Urothelium cell line (cell line): ENCODE measurements around the gene CIRBP.
A peak's percentile ranks its signal among the peaks of the same experiment; 100 is the strongest.

Experiments
- DNase-seq: peaks from one replicate; pipeline ENCODE4 v3.0.0; 2011; ENCODE audit warnings: low spot score, mixed read lengths
- FAIRE-seq: peaks from 2 replicates; lab custom pipeline; 2011; peaks lifted over from hg19 to GRCh38; lab: Jason Lieb, UNC

CIRBP gene

DNA sequence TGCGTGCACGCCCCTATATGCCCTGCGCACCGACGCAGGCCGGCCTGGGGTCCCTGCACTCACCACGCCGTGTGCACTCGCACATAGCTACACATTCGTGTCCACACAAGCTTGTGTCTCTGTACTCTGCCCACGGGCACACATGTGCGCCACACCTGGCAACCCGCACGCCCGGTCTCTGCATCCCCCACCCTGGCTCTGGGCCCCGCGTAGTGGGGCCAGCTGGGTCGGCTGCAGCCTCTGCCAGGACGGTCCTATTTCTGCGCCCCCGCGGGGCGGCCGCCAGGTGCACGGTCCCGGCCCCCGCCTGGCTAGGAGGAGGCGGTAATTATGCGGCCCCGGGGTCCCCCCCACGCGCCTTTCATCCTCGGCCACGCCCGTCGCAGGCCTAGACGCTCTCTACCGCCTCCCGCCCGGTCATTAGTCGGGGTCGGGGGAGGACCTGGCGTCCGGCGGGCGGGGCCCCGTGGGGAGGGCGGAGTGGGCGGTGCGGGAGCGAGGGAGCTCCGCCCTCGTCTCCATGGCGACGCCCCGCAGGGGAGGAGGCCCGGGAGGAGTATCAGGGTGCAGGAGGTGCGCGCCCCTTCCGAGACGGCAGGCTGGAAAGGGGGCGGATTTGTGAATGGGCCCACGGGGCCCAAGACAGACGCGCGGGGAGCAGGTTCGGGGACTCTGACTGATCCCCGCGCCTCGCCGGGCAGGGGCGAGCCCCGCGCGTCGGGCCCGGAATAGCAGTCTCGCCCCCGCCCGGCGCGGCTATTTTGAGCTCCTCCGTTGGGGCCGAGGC is 2.8 kb upstream of the CIRBP start:
- DNase-seq (peak; percentile 81), FAIRE-seq (no peak)

- FAIRE-seq, result no peak
- DNase-seq, result peak; percentile 54
Observed at GRCh38 chr19:1266916-1267476, 2.1 kb upstream of the CIRBP start.

GRCh38 chr19:1267477-1268225 is 1.5 kb upstream of the CIRBP start:
- FAIRE-seq (no peak), DNase-seq (no peak)

DNA sequence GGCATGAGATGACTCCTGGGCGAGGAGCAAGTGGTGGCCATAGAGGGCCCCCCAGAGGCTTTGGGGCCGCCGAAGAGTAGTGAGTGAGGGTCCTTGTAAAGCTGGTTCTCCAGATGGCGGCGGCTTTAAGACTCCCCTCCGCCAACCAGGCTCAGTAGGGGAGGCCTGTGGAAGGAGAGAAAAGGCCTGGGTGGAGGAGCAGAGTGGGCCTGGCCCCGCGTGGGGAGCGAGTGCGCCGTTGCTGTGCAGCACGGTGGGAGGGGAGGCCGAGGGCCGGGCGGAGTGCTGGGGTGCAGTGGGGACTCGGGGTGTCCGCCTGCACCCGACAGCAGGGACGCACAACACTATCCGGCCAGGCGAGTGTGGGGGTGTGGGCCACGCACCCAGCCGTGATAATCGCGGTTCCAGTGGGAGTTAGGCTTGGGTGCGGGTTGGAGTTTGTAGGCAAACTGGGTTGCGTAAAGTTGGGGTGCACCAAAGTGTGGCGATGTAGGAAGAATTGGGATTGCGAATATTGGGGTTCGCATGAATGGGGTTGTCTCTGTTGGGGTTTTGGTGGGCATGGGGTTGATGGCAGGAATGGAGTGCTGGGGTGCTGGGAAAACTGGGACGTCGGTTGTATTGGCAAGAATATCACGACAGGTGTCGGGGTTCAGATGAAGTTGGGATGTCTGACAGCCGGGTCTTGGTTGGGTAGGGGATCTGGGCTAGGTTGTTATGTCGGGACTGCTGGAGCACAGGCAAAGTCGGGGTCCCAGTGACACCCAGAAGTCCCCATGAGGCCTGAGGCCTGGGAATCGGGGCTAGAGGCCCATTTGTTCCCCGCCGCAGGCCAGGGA is 687 bp upstream of the CIRBP start:
- no peak for FAIRE-seq
- no peak for DNase-seq

DNA sequence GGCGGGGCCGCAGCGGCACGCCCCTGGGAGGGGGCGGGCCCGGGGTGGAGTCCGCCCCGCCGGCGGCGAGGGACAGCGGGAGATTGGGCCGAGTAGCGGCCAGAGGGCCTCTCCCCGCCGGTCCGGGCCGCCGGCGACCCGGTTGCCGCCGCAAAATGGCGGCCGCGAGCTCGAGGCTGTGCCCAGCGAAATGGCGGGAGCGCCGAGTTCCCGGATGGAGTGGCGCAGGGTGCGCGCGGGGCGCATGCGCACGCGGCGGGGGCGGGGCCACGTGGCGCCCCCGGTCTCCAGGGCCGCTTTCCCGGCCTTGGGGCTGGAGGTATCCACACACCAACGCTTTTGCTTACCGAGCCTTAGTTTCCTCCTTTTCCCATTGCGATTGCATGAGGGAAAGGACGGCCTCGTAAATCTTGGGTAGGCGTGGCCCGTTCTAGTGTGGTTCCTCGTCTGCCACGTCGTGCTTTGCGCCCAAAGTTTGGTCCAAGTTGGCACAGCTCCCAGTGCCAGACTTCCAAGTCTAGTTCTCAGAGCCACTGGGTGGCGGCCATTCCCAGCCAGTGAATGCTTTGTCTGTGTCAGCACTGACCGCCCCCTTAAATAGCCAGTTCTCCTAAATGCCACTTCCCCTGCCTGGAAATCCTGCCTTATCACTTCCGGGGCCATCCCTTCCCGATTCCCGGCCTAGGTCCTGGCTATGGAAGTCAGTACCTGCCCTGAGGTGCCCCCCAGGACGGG is 513 bp downstream of the CIRBP start:
- no peak for FAIRE-seq

DNA sequence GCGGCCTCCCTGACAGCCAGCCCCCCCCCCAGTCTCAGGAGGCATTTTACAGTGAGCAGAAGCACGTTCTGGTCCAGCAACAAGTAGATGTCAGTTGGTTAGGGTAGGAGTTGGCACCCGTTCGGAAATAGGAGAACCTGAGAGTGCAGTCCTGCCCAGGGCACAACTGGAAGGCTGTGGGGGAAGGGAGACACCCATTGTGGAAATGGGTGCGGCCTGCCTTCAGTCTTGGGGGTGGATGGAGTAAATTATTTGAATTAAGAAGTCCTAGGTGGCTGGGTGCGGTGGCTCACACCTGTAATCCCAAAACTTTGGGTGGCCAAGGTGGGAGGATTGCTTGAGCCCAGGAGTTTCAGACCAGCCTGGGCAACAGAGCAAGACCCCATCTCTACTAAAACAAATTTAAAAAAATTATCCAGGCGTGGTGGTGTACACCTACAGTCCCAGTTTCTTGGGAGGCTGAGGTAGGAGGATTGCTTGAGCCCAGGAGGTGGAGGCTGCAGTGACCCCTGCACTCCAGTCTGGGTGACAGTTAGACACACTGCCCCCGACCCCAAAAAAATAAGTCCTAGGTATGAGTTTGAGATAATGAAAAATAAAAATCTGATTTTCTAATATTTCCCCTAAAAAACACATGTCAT is 1.2 kb downstream of the CIRBP start:
- FAIRE-seq, result no peak
- DNase-seq, result no peak

More for the DNA sequence above, 513 bp downstream of the CIRBP start:
- DNase-seq, result peak; percentile 83

DNA sequence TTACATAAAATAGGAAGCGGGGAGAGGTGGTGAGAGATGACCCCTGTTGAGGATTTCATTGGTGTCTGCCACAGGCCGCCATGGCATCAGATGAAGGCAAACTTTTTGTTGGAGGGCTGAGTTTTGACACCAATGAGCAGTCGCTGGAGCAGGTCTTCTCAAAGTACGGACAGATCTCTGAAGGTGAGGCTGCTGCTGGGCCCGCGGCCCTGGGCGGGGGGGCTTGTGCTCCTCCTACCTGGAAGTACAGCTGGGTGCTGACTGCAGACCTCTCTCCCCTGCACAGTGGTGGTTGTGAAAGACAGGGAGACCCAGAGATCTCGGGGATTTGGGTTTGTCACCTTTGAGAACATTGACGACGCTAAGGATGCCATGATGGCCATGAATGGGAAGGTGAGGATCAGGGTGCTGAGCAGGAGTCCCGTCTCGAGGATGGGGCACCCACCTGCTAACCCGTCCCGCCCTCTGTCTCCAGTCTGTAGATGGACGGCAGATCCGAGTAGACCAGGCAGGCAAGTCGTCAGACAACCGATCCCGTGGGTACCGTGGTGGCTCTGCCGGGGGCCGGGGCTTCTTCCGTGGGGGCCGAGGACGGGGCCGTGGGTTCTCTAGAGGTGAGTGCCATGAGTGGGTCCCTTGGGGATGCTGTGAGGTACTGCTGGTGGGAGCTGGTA is 1.9 kb downstream of the CIRBP start:
- no peak for FAIRE-seq
- DNase-seq, result no peak

- no peak for FAIRE-seq
- no peak for DNase-seq
Observed at GRCh38 chr19:1271528-1272422, 2.6 kb downstream of the CIRBP start.

DNA sequence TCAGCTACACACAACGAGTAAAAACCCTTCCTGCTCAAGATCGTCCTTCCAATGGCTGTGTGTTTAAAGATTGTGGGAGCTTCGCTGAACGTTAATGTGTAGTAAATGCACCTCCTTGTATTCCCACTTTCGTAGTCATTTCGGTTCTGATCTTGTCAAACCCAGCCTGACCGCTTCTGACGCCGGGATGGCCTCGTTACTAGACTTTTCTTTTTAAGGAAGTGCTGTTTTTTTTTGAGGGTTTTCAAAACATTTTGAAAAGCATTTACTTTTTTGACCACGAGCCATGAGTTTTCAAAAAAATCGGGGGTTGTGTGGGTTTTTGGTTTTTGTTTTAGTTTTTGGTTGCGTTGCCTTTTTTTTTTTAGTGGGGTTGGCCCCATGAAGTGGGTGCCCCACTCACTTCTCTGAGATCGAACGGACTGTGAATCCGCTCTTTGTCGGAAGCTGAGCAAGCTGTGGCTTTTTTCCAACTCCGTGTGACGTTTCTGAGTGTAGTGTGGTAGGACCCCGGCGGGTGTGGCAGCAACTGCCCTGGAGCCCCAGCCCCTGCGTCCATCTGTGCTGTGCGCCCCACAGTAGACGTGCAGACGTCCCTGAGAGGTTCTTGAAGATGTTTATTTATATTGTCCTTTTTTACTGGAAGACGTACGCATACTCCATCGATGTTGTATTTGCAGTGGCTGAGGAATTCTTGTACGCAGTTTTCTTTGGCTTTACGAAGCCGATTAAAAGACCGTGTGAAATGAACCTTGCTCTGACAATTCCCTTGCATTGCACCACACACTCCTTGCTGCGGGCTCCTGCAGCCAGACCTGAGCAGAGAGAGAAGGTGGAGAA is 3.5 kb downstream of the CIRBP start:
- DNase-seq (no peak), FAIRE-seq (no peak)

GRCh38 chr19:1273263-1274041 is 4.3 kb downstream of the CIRBP start:
- DNase-seq (no peak), FAIRE-seq (no peak)

DNA sequence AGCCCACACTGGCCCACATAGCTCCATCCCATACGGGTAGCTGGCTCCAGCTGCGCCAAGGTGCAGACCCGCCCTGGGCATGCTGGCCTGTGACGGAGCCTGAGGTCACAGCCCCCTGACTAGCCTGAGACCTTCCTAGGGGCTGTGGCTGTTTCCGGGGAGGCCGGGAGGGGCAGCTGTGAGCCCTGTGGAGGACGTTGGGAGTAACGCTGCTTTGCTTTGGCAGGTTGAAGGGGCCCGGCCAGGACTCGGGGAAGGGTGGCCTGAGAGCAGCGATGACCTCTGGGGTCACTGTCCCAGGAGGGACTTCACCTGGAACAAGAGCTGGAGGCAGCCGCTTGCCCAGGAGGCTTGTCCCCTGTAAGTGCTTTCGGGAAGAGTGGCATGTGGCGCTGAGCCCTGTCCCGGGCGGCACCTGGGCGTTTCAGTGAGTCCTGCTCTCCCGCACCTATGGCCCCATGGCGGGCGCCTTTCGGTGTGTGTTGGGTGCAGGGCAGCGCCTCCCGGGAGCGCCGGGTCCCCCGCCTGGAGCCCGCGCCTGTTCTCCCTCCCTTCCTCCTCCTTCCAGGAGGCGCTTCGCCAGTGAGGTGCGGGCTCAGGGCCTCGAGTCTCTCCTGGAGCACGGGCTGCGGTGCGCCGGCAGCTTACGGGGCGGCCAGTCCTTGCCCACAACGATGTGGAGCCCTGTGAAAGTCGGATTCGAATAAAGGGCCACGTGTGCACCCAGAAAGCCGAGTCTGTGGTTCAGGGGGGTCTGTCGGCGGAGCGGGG is 5.1 kb downstream of the CIRBP start:
- no peak for DNase-seq
- FAIRE-seq, result no peak

- no peak for FAIRE-seq
Observed at GRCh38 chr19:1274852-1275259, 5.7 kb downstream of the CIRBP start.

DNA sequence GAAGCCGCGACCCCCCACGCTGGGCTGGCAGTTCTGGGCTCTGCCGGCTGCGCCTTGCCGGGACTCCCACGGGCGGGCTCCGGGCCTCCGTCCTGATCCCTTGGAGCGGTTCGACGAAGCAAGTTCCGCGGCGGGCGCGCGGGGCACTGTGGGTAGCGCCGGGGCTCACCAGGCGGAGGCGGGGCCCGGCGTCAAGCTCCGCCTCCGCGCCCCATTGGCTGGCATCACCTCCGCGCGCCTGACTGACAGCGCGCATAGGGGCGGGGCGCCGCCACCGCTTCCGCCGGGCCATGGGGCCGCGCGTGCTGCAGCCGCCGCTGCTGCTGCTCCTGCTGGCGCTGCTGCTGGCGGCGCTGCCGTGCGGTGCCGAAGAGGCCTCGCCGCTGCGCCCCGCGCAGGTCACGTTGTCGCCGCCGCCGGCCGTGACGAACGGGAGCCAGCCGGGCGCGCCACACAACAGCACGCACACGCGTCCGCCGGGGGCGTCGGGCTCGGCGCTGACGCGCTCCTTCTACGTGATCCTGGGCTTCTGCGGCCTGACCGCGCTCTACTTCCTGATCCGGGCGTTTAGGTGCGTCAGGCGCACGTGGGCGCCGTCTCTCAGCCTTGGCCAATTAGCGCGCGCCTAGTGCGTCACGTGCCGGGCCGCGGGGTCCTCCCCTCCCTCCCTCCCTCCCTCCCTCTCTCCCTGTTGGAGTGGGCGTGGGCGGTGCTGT is 6.3 kb downstream of the CIRBP start, which contains the start of gene FAM174C:
Gene FAM174C (plus strand): TSS at position 271 of the 716 bp plus-strand sequence. CDS start 20 bp downstream, at position 291.
- DNase-seq, result peak; percentile 73
- FAIRE-seq, result no peak

More at GRCh38 chr19:1274852-1275259, 5.7 kb downstream of the CIRBP start:
- no peak for DNase-seq

DNA sequence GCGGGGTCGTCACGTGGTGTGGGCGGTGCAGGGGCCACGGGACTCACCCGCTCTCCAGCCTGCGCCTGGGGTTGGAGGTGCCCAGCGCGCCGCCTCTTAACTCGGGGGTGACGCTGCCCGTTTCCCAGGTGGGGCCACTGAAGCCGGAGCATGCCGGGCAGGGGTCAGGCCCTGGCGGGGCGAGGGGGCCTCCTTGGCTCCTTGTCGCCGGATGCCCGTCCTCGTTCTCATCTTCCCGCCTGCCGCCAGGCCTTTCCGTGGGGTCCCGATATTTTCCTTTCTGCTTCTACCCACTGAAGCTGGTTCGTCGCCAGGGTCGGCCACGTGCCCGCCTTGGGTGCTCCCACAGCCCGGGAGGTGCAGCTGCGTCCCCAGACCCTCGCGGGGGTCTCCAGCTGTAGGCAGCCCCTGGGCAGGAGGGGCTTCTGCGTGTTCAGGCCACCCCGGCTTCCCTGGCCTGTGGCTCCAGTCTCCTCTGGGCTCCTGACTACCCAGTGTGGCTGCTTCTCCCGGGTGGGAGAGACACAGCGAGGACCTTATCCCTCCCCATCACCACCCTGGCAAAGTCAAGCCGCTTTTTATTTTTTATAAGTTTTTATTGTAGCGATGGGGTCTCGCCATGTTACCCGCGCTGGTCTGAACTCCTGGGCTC is 7.0 kb downstream of the CIRBP start:
- FAIRE-seq (no peak), DNase-seq (no peak)

- DNase-seq (no peak), FAIRE-seq (no peak)
Observed at GRCh38 chr19:1276628-1277022, 7.5 kb downstream of the CIRBP start.
